GM23338 (cell line): Measurements from ENCODE around the gene IFNA16. TPM values are rescaled to one million over a fixed set of nuclear protein-coding genes. Genes with fewer than 3 reads are reported as not detected.
"Not testable (repeated sequence)": the region's sequence is repeated elsewhere in the genome, so short reads cannot be mapped to it uniquely, and the experiment has no call there.

Source experiments
- ATAC-seq: fragments of 200-7000 bp; cut with Tn5 transposase; 3 replicates; pipeline ENCODE4 v1.9.1; 2020
- DNase-seq: peaks from one replicate; pipeline ENCODE4 v3.0.0-alpha.2; 2015; ENCODE audit warnings: low spot score
- H2AFZ ChIP-seq: fragments of 200-600 bp; sonication (generic); 2 replicates; pipeline ENCODE4 v1.8.0; 2016; ENCODE audit warnings: antibody characterized with exemption, mild to moderate bottlenecking, moderate library complexity
- H3F3A ChIP-seq: fragments of 200-600 bp; sonication (generic); replicated peaks from 2 replicates; pipeline ENCODE4 v1.8.0; 2017; ENCODE audit warnings: antibody characterized with exemption, mixed run types, low read depth
- H3K27ac ChIP-seq: fragments of 200-600 bp; sonication (generic); 2 replicates; pipeline ENCODE4 v1.6.1; 2016; ENCODE audit warnings: low read depth
- H3K27me3 ChIP-seq: fragments of 200-600 bp; sonication (generic); 2 replicates; pipeline ENCODE4 v1.8.0; 2016; ENCODE audit warnings: mild to moderate bottlenecking, mixed run types, moderate library complexity; ENCODE audit not compliant: insufficient read depth
- H3K36me3 ChIP-seq: fragments of 200-600 bp; sonication (generic); 2 replicates; pipeline ENCODE4 v1.8.0; 2016; ENCODE audit warnings: mild to moderate bottlenecking; ENCODE audit not compliant: insufficient read depth
- H3K4me1 ChIP-seq: fragments of 200-600 bp; sonication (generic); 2 replicates; pipeline ENCODE4 v1.8.0; 2016; ENCODE audit warnings: mild to moderate bottlenecking, moderate library complexity; ENCODE audit not compliant: insufficient read depth
- H3K4me2 ChIP-seq: fragments of 200-600 bp; sonication (generic); 2 replicates; pipeline ENCODE4 v1.7.1; 2017; ENCODE audit warnings: mixed run types
- H3K4me3 ChIP-seq: fragments of 200-600 bp; sonication (generic); 2 replicates; pipeline ENCODE4 v1.6.1; 2016; ENCODE audit warnings: mixed run types
- H3K79me2 ChIP-seq: fragments of 200-600 bp; sonication (generic); replicated peaks from 2 replicates; pipeline ENCODE4 v1.8.0; 2017; ENCODE audit warnings: mild to moderate bottlenecking; ENCODE audit not compliant: insufficient read depth
- H3K9me2 ChIP-seq: fragments of 200-600 bp; sonication (generic); 2 replicates; pipeline ENCODE4 v1.8.0; 2017; ENCODE audit not compliant: insufficient read depth
- H4K20me1 ChIP-seq: fragments of 200-600 bp; sonication (generic); replicated peaks from 2 replicates; pipeline ENCODE4 v1.8.0; 2017; ENCODE audit warnings: mild to moderate bottlenecking; ENCODE audit not compliant: insufficient read depth
- H3K27ac Mint-ChIP-seq: 2 replicates; pipeline ENCODE4 v1.8.0; 2020; ENCODE audit warnings: inconsistent platforms, mild to moderate bottlenecking, moderate library complexity, mixed read lengths
- H3K27me3 Mint-ChIP-seq: 3 replicates; pipeline ENCODE4 v1.8.0; 2022; ENCODE audit warnings: low read depth, mild to moderate bottlenecking, moderate library complexity, mixed read lengths, inconsistent platforms; ENCODE audit not compliant: insufficient read depth, poor library complexity
- H3K36me3 Mint-ChIP-seq: 3 replicates; pipeline ENCODE4 v1.8.0; 2021; ENCODE audit warnings: low read depth, mild to moderate bottlenecking, inconsistent platforms, moderate library complexity, mixed read lengths
- H3K4me1 Mint-ChIP-seq: 3 replicates; pipeline ENCODE4 v1.8.0; 2020; ENCODE audit warnings: mild to moderate bottlenecking, inconsistent platforms, mixed read lengths
- H3K4me3 Mint-ChIP-seq: 3 replicates; pipeline ENCODE4 v1.8.0; 2021; ENCODE audit warnings: moderate library complexity, mild to moderate bottlenecking, inconsistent platforms, mixed read lengths
- H3K9me3 Mint-ChIP-seq: 3 replicates; pipeline ENCODE4 v1.8.0; 2020; ENCODE audit warnings: moderate library complexity, mild to moderate bottlenecking, inconsistent platforms, mixed read lengths
- polyA plus RNA-seq: library from polyadenylated mRNA; unstranded; fragments of >200 nt; fragmentation: Nextera tagmentation; extraction: Ambion mirVana; gene quantifications from 2 replicates; pipeline ENCODE4 v1.2.1, GENCODE V29; 2016
- total RNA-seq: library from RNA; depleted of rRNA; stranded (reverse); fragments of >200 nt; shearing (Covaris generic); gene quantifications from 2 replicates; pipeline ENCODE4 v1.2.3, GENCODE V29; 2014
- TF ChIP-seq, protein P1 (sequence below), 2 experiments: fragments of 200-600 bp in 1 of 2; sonication (generic) in 1 of 2; conservative IDR thresholded peaks; 2 replicates each; pipeline versions ENCODE4 v1.5.1 to v1.6.1; 2016 to 2017; ENCODE audit warnings: antibody characterized with exemption in 2 of 2, low read depth in 2 of 2, mild to moderate bottlenecking in 2 of 2, moderate library complexity in 1 of 2

IFNA16 gene
- total and polyA plus RNA-seq, 2 experiments from 2014 or later: not detected

DNA sequence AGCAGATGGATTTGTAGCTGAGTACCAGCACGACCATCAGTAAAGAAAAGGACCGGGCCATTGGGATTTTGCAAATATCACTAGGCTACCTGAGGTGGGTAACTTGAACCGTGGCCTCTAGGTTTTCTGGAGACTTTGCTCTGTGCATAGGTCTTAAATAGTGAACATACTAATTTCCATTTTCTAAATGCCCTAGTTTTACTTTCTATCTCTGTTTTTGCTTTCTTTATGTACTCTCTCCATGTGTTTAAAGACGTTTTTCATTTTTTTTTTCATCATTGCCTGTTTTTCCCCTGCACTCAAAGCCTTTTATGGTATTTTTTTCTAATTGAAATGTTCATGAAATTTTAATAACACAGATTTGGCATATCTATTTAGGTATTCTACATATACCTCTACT, 15.0 kb downstream of the IFNA16 start, which contains the start of gene IFNA7:
IFNA7 (minus strand) TSS at position 101 of the 400 bp plus-strand sequence; CDS start at position 61, 40 bp downstream.
- not testable (repeated sequence) for H3F3A ChIP-seq, H3K4me3 Mint-ChIP-seq, H3K4me3 ChIP-seq, DNase-seq, H3K27me3 ChIP-seq, H3K9me3 Mint-ChIP-seq, H3K4me1 ChIP-seq, H3K79me2 ChIP-seq, H3K36me3 Mint-ChIP-seq, H3K9me2 ChIP-seq, H3K4me1 Mint-ChIP-seq, H3K36me3 ChIP-seq, ATAC-seq, H2AFZ ChIP-seq, H3K27ac ChIP-seq, H3K27me3 Mint-ChIP-seq, H3K27ac Mint-ChIP-seq, H4K20me1 ChIP-seq, H3K4me2 ChIP-seq

DNA sequence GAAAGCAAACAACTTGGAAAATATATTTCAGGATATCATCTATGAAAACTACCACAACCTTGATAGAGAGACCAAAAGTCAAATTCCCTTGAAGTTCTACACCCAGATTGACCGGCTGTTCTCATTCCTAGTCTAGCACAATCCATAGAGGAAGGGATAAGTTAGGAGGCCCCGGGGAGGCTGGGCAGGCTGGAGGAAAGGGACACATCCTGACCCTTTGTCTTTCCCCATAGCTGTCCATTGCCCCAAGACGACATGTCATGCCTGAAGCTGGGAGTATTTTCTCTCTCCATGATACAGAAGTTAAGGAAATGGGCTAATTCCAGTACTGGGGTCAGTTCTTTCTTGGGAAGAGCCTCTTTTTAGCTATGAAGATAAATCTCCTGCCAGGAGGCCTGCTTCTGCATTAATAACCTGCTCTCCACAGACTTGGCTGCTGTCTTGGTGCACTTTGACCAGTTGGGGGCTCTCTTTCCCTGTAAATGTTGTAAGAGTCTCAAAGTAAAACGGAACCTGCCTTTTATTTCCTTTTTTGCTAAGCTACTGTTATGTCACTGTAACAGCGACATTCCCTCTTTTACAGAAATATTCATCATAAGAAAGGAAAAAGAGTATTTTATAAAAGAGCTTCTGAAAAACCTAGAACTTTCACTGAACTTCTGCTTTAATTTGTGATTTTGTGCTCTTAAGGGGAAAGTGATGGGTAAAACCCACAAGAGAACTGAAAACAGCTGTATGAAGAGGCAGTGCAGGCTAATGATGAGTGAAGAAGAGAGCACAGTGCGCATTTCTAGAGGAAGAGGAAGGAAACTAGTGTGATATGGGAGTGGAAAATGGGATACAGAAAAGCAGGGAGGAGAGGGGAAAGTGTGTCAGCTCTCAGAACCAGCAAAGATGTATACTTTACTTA, 22.0 kb downstream of the IFNA16 start:
- H3K9me2 ChIP-seq, H3K27me3 ChIP-seq, H3F3A ChIP-seq, H3K4me2 ChIP-seq, H3K27me3 Mint-ChIP-seq, H3K36me3 Mint-ChIP-seq, H3K79me2 ChIP-seq, H3K27ac Mint-ChIP-seq, H3K36me3 ChIP-seq, H3K4me3 Mint-ChIP-seq, H4K20me1 ChIP-seq, H3K4me1 ChIP-seq, H3K4me3 ChIP-seq, H3K27ac ChIP-seq, H3K9me3 Mint-ChIP-seq, H3K4me1 Mint-ChIP-seq: not testable (repeated sequence)
- 0 out of 2 replicates have a peak overlapping the region, but pooled peaks have one; percentile 0 for H2AFZ ChIP-seq
- ATAC-seq: peak; percentile 97
- TF ChIP-seq, protein P1, sequence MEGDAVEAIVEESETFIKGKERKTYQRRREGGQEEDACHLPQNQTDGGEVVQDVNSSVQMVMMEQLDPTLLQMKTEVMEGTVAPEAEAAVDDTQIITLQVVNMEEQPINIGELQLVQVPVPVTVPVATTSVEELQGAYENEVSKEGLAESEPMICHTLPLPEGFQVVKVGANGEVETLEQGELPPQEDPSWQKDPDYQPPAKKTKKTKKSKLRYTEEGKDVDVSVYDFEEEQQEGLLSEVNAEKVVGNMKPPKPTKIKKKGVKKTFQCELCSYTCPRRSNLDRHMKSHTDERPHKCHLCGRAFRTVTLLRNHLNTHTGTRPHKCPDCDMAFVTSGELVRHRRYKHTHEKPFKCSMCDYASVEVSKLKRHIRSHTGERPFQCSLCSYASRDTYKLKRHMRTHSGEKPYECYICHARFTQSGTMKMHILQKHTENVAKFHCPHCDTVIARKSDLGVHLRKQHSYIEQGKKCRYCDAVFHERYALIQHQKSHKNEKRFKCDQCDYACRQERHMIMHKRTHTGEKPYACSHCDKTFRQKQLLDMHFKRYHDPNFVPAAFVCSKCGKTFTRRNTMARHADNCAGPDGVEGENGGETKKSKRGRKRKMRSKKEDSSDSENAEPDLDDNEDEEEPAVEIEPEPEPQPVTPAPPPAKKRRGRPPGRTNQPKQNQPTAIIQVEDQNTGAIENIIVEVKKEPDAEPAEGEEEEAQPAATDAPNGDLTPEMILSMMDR (conservative IDR thresholded peaks at IDR 0.05; ENCODE audit: low read depth in 2 of 2): peak; percentile 77 to 93
- peak; percentile 49 for DNase-seq

DNA sequence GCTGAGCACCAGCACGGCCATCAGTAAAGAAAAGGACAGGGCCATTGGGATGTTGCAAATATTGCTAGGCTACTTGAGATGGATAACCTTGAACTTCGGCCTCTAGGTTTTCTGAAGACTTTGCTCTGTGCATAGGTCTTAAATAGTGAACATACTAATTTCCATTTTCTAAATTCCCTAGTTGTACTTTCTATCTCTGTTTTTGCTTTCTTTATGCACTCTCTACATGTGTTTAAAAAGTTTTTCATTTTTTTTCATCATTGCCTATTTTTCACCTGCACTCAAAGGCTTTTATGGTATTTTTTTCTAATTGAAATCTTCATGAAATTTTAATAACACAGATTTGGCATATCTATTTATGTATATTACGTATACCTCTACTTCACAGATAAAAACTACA, 29.6 kb downstream of the IFNA16 start, which contains the start of gene IFNA4:
IFNA4 (minus strand) TSS at position 101 of the 400 bp plus-strand sequence; CDS start at position 45, 56 bp downstream.
- H3K9me3 Mint-ChIP-seq, H3K27ac ChIP-seq, H3K79me2 ChIP-seq, H3K4me3 Mint-ChIP-seq, H3K4me2 ChIP-seq, H2AFZ ChIP-seq, H3K9me2 ChIP-seq, H3K36me3 Mint-ChIP-seq, H3K4me3 ChIP-seq, H3K4me1 Mint-ChIP-seq, H3K36me3 ChIP-seq, H3K27me3 Mint-ChIP-seq, H3F3A ChIP-seq, ATAC-seq, H4K20me1 ChIP-seq, H3K27ac Mint-ChIP-seq, H3K4me1 ChIP-seq, DNase-seq, H3K27me3 ChIP-seq: not testable (repeated sequence)
